Caco-2 (cell line): Measurements from ENCODE around the gene PPP2R5C. TPM values are rescaled to one million over a fixed set of nuclear protein-coding genes. Genes with fewer than 3 reads are reported as not detected.

Experiments
- BruUV-seq: library from RNA; stranded (reverse); fragments of 400-500 nt; replicated peaks from 2 replicates; lab custom pipeline; 2021; lab: Mats Ljungman, UMichigan
- CTCF ChIA-PET: fragments of 300-600 bp; sonication (Branson Sonifier 250); formaldehyde crosslinking; loops from one replicate; lab custom pipeline; 2022; ENCODE audit warnings: antibody characterized with exemption; lab: Charles Lee
- POLR2A ChIA-PET: fragments of 300-600 bp; sonication (Branson Sonifier 250); formaldehyde crosslinking; loops from one replicate; lab custom pipeline; 2022; ENCODE audit warnings: antibody characterized with exemption; lab: Charles Lee
- DNase-seq, 2 experiments: peaks; one replicate each; pipeline versions ENCODE4 v3.0.0 to v3.0.0-alpha.2; 2020 to 2022
- H3K27me3 ChIP-seq: replicated peaks from 2 replicates; pipeline ENCODE4 v1.6.0; 2011; ENCODE audit warnings: low read length; ENCODE audit not compliant: control insufficient read depth, insufficient read depth
- H3K36me3 ChIP-seq: 2 replicates; pipeline ENCODE4 v1.5.1; 2011; ENCODE audit warnings: low read length; ENCODE audit not compliant: control insufficient read depth, insufficient read depth
- H3K4me1 ChIP-seq: fragments of 250-450 bp; sonication (Bioruptor Pico); 2 replicates; pipeline ENCODE4 v1.5.1; 2020; ENCODE audit warnings: mild to moderate bottlenecking
- H3K4me3 ChIP-seq: 2 replicates; pipeline ENCODE4 v1.5.1; 2011; ENCODE audit warnings: low read depth, mild to moderate bottlenecking, control low read depth, low read length
- H3K9me3 ChIP-seq: fragments of 250-450 bp; sonication (Bioruptor Pico); 2 replicates; pipeline ENCODE4 v1.5.1; 2020; ENCODE audit warnings: mild to moderate bottlenecking, moderate library complexity
- H3K27ac Mint-ChIP-seq: one replicate; pipeline ENCODE4 v1.8.0; 2022; ENCODE audit warnings: mixed read lengths; ENCODE audit not compliant: unreplicated experiment
- H3K27me3 Mint-ChIP-seq: one replicate; pipeline ENCODE4 v1.8.0; 2022; ENCODE audit warnings: mixed read lengths; ENCODE audit not compliant: insufficient read depth, unreplicated experiment
- H3K36me3 Mint-ChIP-seq: one replicate; pipeline ENCODE4 v1.8.0; 2022; ENCODE audit warnings: mild to moderate bottlenecking, mixed read lengths; ENCODE audit not compliant: insufficient read depth, unreplicated experiment
- H3K4me1 Mint-ChIP-seq: one replicate; pipeline ENCODE4 v1.8.0; 2022; ENCODE audit warnings: low read depth, mixed read lengths; ENCODE audit not compliant: unreplicated experiment
- H3K4me3 Mint-ChIP-seq: one replicate; pipeline ENCODE4 v1.8.0; 2022; ENCODE audit warnings: mild to moderate bottlenecking, moderate library complexity, mixed read lengths; ENCODE audit not compliant: unreplicated experiment
- H3K9me3 Mint-ChIP-seq: one replicate; pipeline ENCODE4 v1.8.0; 2022; ENCODE audit warnings: mixed read lengths; ENCODE audit not compliant: unreplicated experiment
- intact Hi-C: fragments of 100-400 bp; cut with micrococcal nuclease; formaldehyde crosslinking; loops from one replicate; pipeline ENCODE4 v1.10.0; 2022; ENCODE audit not compliant: unreplicated experiment
- total RNA-seq: library from RNA; stranded (reverse); gene quantifications from 2 replicates; pipeline ENCODE4 v1.2.3, GENCODE V29; 2022
- TF ChIP-seq, protein P1 (sequence below), 2 experiments: fragments of 200-600 bp in 1 of 2; IDR thresholded peaks; 1 replicate in 1 of 2; 2 replicates in 1 of 2; pipeline versions ENCODE4 v1.5.1 to v1.8.0; 2011 to 2022; ENCODE audit warnings: antibody characterized with exemption in 1 of 2, control low read depth in 1 of 2, inconsistent platforms in 1 of 2, low read depth in 1 of 2, low read length in 1 of 2, mild to moderate bottlenecking in 1 of 2, moderate library complexity in 1 of 2; ENCODE audit not compliant: insufficient read depth in 1 of 2, severe bottlenecking in 1 of 2, unreplicated experiment in 1 of 2

Gene PPP2R5C
- total RNA-seq, 1 experiment from 2014 or later: 97.5 TPM

DNA sequence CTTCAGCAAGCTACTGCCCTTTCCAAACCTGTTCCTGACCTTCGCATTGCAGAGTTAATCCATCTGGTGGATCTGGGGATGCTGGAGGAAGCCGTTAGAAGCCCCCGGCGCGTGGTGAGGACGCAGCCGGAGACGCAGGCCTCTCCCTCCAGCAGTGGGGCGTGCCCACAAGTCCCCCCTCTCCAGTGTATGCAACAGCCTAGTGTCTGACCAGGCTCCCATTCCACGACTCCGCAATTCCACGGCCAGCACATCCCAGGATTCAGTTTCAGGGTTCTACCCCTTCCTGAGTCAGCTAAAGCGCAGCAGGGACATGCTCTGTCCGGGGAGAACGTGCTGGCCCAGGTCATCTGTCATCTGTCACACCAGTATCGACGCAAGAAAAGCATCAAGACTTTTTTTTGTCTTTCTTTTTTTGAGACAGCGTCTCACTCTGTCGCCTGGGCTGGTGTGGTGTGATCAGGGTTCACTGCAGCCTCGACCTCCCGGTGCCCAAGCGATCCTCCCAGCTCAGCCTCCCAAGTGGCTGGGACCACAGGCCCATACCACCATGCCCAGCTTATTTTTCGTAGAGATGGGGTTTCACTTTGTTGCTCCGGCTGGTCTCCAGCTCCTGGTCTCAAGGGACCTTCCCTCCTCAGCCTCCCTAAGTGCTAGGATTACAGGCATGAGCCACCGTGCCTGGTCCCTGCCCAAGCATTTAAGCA, 194.8 kb downstream of the PPP2R5C start:
- DNase-seq: no peak
- Mint-ChIP-seq H3K4me1 (no peaks in the 10 kb centered on the region), H3K4me3 (no peak overlapping the region), H3K27ac (no peak overlapping the region), H3K9me3 (no peaks in the 10 kb centered on the region), H3K36me3 (no peaks in the 10 kb centered on the region), H3K27me3 (no peaks in the 10 kb centered on the region)
- H3K36me3 ChIP-seq: no peaks in the 10 kb centered on the region
- ChIA-PET POLR2A (no interaction called here), CTCF (interaction anchor here (0.5 kb wide), 1 partner anchor 484 kb away, joined by 3 read pairs; no protein-coding TSS in a partner anchor)
- TF ChIP-seq, protein P1, sequence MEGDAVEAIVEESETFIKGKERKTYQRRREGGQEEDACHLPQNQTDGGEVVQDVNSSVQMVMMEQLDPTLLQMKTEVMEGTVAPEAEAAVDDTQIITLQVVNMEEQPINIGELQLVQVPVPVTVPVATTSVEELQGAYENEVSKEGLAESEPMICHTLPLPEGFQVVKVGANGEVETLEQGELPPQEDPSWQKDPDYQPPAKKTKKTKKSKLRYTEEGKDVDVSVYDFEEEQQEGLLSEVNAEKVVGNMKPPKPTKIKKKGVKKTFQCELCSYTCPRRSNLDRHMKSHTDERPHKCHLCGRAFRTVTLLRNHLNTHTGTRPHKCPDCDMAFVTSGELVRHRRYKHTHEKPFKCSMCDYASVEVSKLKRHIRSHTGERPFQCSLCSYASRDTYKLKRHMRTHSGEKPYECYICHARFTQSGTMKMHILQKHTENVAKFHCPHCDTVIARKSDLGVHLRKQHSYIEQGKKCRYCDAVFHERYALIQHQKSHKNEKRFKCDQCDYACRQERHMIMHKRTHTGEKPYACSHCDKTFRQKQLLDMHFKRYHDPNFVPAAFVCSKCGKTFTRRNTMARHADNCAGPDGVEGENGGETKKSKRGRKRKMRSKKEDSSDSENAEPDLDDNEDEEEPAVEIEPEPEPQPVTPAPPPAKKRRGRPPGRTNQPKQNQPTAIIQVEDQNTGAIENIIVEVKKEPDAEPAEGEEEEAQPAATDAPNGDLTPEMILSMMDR (IDR thresholded peaks at IDR 0.05; ENCODE audit: insufficient read depth in 1 of 2, low read depth in 1 of 2, low read length in 1 of 2, severe bottlenecking in 1 of 2, unreplicated experiment in 1 of 2): no peak
- no peaks in the 10 kb centered on the region for H3K9me3 ChIP-seq
- H3K27me3 ChIP-seq: no peaks in the 10 kb centered on the region
- intact Hi-C loops: no loop called here
- no TSS peak for BruUV-seq
- peaks cover 2% of the 10 kb centered on the region; the same call in 1 of the 2 replicates for H3K4me1 ChIP-seq
- no peak overlapping the region for H3K4me3 ChIP-seq

DNA sequence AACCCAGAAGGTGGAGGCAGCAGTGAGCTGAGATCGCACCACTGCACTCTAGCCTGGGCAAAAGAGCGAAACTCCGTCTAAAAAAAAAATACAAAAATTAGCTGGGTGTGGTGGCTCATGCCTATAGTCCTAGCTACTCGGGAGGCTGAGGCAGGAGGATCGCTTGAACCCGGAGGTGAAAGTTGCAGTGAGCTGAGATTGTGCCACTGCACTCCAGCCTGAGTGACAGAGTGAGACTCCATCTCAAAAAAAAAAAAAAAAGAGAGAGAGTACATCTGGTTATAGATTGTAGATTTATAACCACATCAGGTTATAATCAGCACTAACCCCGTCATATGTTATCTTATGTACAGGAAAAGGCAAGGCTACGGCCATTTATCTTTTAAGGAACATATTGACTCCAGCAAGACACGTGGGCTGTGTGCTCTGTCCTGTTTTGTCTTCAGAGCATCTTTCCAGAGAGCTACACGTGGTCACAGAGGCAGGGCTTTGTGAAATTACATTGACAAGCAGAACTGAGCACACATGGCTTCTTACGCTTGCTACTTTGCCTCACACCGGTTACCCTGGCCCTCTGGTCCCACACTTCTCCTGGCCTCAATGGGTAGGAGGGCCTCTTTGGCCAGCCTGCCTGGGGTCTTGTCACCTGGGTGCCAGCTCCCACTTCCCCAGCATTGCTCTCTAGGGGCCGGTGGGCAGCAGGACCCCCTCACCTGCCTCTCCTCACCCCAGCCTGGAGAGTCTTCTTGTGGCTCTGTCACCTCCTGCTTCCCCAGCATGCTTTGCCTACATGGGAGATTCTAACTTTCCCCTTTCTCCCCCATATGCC, 196.1 kb downstream of the PPP2R5C start:
- Histone ChIP-seq H3K4me1 (peaks cover 3% of the 10 kb centered on the region; the same call in 1 of the 2 replicates), H3K36me3 (no peaks in the 10 kb centered on the region), H3K4me3 (no peak overlapping the region), H3K9me3 (no peaks in the 10 kb centered on the region), H3K27me3 (no peaks in the 10 kb centered on the region)
- no TSS peak for BruUV-seq
- CTCF ChIA-PET: interaction anchor here (0.6 to 0.9 kb wide), 3 partner anchors 15 to 171 kb away, joined by 3 to 8 read pairs (median 5); no protein-coding TSS in a partner anchor
- H3K4me1 Mint-ChIP-seq: no peaks in the 10 kb centered on the region
- H3K9me3 Mint-ChIP-seq: no peaks in the 10 kb centered on the region
- no peaks in the 10 kb centered on the region for H3K27me3 Mint-ChIP-seq
- no peak overlapping the region for H3K27ac Mint-ChIP-seq
- intact Hi-C loops: no loop called here
- DNase-seq: no peak
- no peaks in the 10 kb centered on the region for H3K36me3 Mint-ChIP-seq
- H3K4me3 Mint-ChIP-seq: no peak overlapping the region
- POLR2A ChIA-PET: interaction anchor here (0.9 kb wide), 1 partner anchor 9 kb away, joined by 3 read pairs; no protein-coding TSS in a partner anchor
- TF ChIP-seq, protein P1 (IDR thresholded peaks at IDR 0.05; ENCODE audit: insufficient read depth in 1 of 2, low read depth in 1 of 2, low read length in 1 of 2, severe bottlenecking in 1 of 2, unreplicated experiment in 1 of 2): no peak
